OCI-LY7 (cell line): Measurements from ENCODE around the gene ATG10.

ENCODE experiments used
- EZH2phosphoT487 ChIP-seq: fragments of 200-600 bp; sonication (generic); IDR thresholded peaks from 2 replicates; pipeline ENCODE4 v1.6.1; 2018; ENCODE audit warnings: low read depth, borderline replicate concordance, mild to moderate bottlenecking, mixed run types, antibody characterized with exemption, low read length, moderate library complexity, mixed read lengths
- TF ChIP-seq, protein P1 (sequence below): fragments of 200-600 bp; sonication (generic); conservative IDR thresholded peaks from 2 replicates; pipeline ENCODE4 v1.5.1; 2014; ENCODE audit warnings: mild to moderate bottlenecking, antibody characterized with exemption, low read length, moderate library complexity, mixed read lengths

DNA sequence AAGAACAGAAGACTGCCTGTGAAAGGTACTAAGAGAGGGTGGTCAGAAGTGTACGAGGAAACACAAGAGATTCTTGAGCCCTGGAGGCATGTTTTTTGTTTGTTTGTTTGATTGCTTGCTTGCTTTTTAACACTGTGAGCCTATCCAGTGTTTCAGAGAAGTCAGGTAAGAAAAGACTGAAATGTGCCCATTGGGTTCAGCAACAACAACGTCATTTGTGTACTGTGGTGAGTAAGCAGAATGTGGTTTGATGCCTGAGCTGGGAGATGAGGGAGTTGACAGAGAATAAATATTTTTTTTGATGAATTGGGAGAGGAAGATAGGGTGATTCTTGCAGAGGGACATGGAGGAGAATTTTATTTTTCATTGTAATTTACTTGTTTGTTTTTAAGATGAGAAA, 233.2 kb downstream of the ATG10 start:
- TF ChIP-seq, protein P1, sequence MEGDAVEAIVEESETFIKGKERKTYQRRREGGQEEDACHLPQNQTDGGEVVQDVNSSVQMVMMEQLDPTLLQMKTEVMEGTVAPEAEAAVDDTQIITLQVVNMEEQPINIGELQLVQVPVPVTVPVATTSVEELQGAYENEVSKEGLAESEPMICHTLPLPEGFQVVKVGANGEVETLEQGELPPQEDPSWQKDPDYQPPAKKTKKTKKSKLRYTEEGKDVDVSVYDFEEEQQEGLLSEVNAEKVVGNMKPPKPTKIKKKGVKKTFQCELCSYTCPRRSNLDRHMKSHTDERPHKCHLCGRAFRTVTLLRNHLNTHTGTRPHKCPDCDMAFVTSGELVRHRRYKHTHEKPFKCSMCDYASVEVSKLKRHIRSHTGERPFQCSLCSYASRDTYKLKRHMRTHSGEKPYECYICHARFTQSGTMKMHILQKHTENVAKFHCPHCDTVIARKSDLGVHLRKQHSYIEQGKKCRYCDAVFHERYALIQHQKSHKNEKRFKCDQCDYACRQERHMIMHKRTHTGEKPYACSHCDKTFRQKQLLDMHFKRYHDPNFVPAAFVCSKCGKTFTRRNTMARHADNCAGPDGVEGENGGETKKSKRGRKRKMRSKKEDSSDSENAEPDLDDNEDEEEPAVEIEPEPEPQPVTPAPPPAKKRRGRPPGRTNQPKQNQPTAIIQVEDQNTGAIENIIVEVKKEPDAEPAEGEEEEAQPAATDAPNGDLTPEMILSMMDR: no peak
- no peak for TF ChIP-seq EZH2phosphoT487
